Sigmoid colon (tissue), 7 donors: Measurements from ENCODE around the gene HIVEP3. TPM values are rescaled to one million over a fixed set of nuclear protein-coding genes. Genes with fewer than 3 reads are reported as not detected.

Source experiments
- DNase-seq: peaks from one replicate; pipeline ENCODE4 v3.0.0-alpha.2; 2019
- H3K27ac ChIP-seq, 4 donors: fragments of 200-600 bp; sonication (generic); one replicate each; pipeline ENCODE4 v1.5.1; 2016 to 2019; ENCODE audit warnings: mild to moderate bottlenecking in 1 of 4
- H3K27me3 ChIP-seq, 3 donors: fragments of 200-600 bp; sonication (generic); one replicate each; pipeline ENCODE4 v1.5.1; 2019; ENCODE audit warnings: mild to moderate bottlenecking in 1 of 3
- H3K36me3 ChIP-seq, 4 donors: fragments of 200-600 bp; sonication (generic); one replicate each; pipeline ENCODE4 v1.5.1; 2016 to 2019
- H3K4me1 ChIP-seq, 4 donors: fragments of 200-600 bp; sonication (generic); one replicate each; pipeline ENCODE4 v1.5.1; 2017 to 2019
- H3K4me3 ChIP-seq, 4 donors: fragments of 200-600 bp; sonication (generic); one replicate each; pipeline ENCODE4 v1.5.1; 2017 to 2019; ENCODE audit warnings: mild to moderate bottlenecking in 2 of 4, moderate library complexity in 1 of 4
- H3K9me3 ChIP-seq, 4 donors: fragments of 200-600 bp in 3 of 4; sonication (generic) in 3 of 4; one replicate each; pipeline versions ENCODE4 v1.5.1 to v1.6.1; 2013 to 2019
- EP300 ChIP-seq, 4 donors: sonication (generic); formaldehyde crosslinking; IDR thresholded peaks; one replicate each; pipeline ENCODE4 v1.6.1; 2017; ENCODE audit warnings: antibody characterized with exemption in 4 of 4
- POLR2A ChIP-seq, 2 donors: fragments of 450-650 bp; IDR thresholded peaks; one replicate each; pipeline ENCODE4 v1.6.1; 2016; ENCODE audit warnings: antibody characterized with exemption in 2 of 2, mild to moderate bottlenecking in 2 of 2, moderate library complexity in 2 of 2
- POLR2AphosphoS5 ChIP-seq, 4 donors: sonication (generic); formaldehyde crosslinking; IDR thresholded peaks; one replicate each; pipeline ENCODE4 v1.6.1; 2017; ENCODE audit warnings: antibody characterized with exemption in 4 of 4
- WGBS, 2 donors: extraction: QIAGEN DNeasy Blood & Tissue Kit; methylation state at CpG; one replicate each; pipeline ENCODE4 v1.1.7; 2013; 5-methylcytosine and 5-hydroxymethylcytosine counted together
- intact Hi-C: fragments of 100-400 bp; cut with DNase I; formaldehyde crosslinking; loops from one replicate; pipeline ENCODE4 v1.15.1; 2023
- polyA plus RNA-seq, 3 donors: library from polyadenylated mRNA; stranded (reverse); fragments of 200-250 nt; gene quantifications; one replicate each; pipeline ENCODE4 v1.2.3, GENCODE V29; 2013
- total RNA-seq, 4 donors: library from RNA; depleted of rRNA; stranded (reverse); fragments of >200 nt; gene quantifications; one replicate each; pipeline ENCODE4 v1.1.0, GENCODE V29; 2016
- TF ChIP-seq, protein P1 (sequence below), 4 experiments: fragments of 450-650 bp in 3 of 4; fragments of 200-600 bp in 1 of 4; IDR thresholded peaks; one replicate each; pipeline ENCODE4 v1.5.1; 2016 to 2019; ENCODE audit warnings: antibody characterized with exemption in 4 of 4, mild to moderate bottlenecking in 3 of 4, moderate library complexity in 2 of 4
- donor health status: healthy with polysubstance abuse.
- donor health status: Bipolar disorder and iron deficiency.
- donor health status: healthy.

HIVEP3 gene
- total and polyA plus RNA-seq, 7 donors, result 1.4 to 7.8 (median 3.2) TPM

DNA sequence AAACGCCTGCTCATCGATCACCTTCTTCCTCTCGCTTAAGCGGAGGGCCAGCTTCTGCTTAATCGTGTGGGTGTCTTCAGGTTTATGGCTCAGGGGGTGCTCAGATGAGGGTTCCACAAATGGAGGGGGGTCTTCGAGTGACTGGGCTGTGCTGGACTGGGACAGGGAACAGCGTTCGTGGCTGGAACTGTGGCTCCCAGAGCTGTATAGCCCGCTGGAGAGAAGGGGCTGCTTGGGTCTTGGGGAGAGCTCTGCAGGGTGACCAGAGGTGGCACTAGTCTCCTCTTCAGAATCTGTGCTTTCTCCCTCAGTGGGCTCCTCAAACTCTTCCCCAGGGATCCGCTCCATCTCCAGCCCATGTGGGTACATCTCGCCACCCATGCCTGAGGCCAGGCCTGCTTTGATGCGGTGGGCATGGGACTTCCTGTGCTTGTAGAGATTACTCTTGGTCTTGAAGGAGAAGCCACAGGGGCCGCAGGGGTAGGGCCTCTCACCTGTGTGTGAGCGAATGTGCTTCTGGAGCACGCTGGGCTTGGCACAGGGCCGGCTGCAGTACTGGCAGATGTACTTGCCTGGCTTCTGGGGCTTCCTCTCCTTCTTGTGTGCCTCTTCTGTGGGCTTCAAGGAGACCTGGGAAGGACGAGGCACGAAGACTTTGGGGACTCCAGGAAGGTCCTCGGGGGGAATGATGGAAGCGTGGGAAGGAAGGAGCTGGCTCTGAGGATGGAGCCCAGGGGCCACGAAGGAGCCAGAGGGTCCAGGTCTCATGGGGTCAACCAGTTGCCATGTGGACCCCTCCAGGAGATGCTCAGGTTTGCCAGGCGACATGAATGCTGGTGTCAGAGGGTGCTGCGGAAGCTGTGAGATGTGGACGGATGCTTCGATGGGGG lies 334.8 kb downstream of the HIVEP3 start:
- H3K9me3 ChIP-seq, result no peaks in the 10 kb centered on the region

DNA sequence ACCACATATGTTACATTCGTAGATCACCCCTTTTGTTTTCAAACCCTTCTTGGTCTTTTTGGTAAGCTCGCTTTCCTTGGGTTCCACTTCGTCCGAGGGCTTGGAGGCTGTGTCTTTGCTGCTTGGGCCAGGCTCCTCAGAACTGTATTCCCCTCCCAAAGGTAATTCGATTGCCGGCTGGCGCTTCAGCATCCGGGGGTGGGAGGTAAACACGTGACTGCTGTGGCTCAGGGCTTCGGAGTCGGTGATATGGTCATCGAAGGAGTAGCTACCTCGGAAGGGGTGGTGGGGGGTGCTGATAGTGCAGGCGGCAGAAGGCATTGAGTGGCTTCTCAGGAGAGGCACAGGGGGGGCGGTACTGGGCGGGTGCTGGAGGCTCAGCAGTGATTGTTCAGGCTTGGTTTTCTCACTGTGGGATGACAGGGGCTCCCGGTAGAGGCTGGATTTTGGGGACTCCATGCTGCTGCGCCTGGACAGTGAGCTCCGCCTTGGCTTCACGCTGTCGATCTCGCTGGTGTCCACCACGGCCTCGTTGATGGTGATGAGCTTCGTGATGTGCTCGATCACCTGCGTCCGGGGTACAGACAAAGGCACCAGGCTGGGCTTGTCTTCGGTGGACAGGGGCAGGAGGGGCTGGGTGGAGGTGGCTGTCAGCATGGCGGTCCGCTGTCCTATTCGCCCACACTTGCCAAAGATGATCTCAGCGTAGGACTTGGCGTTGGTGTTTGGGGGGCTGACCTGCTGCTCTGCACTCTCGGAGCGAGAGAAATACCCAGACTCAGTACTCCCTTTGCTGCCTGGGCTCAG lies 335.7 kb downstream of the HIVEP3 start:
- intact Hi-C loops, result no loop called here
- Histone ChIP-seq H3K27me3 (no peaks in the 10 kb centered on the region), H3K36me3 (no peaks in the 10 kb centered on the region), H3K27ac (no peak overlapping the region), H3K4me1 (no peaks in the 10 kb centered on the region), H3K4me3 (no peak overlapping the region), H3K9me3 (no peaks in the 10 kb centered on the region)
- DNase-seq, result no peak
- TF ChIP-seq POLR2A (IDR thresholded peaks at IDR 0.05) (no peak), EP300 (IDR thresholded peaks at IDR 0.05) (no peak), POLR2AphosphoS5 (IDR thresholded peaks at IDR 0.05) (no peak)
- TF ChIP-seq, protein P1, sequence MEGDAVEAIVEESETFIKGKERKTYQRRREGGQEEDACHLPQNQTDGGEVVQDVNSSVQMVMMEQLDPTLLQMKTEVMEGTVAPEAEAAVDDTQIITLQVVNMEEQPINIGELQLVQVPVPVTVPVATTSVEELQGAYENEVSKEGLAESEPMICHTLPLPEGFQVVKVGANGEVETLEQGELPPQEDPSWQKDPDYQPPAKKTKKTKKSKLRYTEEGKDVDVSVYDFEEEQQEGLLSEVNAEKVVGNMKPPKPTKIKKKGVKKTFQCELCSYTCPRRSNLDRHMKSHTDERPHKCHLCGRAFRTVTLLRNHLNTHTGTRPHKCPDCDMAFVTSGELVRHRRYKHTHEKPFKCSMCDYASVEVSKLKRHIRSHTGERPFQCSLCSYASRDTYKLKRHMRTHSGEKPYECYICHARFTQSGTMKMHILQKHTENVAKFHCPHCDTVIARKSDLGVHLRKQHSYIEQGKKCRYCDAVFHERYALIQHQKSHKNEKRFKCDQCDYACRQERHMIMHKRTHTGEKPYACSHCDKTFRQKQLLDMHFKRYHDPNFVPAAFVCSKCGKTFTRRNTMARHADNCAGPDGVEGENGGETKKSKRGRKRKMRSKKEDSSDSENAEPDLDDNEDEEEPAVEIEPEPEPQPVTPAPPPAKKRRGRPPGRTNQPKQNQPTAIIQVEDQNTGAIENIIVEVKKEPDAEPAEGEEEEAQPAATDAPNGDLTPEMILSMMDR (IDR thresholded peaks at IDR 0.05), result no peak
- 90 to 93% methylated on average over 36 of the region's 36 CpGs for WGBS, 2 donors

More for the DNA sequence above, 334.8 kb downstream of the HIVEP3 start:
- no peak overlapping the region for H3K27ac ChIP-seq
- H3K36me3 ChIP-seq, result no peaks in the 10 kb centered on the region
- TF ChIP-seq EP300 (IDR thresholded peaks at IDR 0.05) (no peak), POLR2A (IDR thresholded peaks at IDR 0.05) (no peak), POLR2AphosphoS5 (IDR thresholded peaks at IDR 0.05) (no peak)
- TF ChIP-seq, protein P1 (IDR thresholded peaks at IDR 0.05), result no peak
- intact Hi-C loops, result no loop called here
- WGBS, 2 donors, result 93 to 94% methylated on average over 25 of the region's 25 CpGs
- H3K4me1 ChIP-seq, result no peaks in the 10 kb centered on the region
- no peak for DNase-seq
- no peak overlapping the region for H3K4me3 ChIP-seq
- H3K27me3 ChIP-seq, result no peaks in the 10 kb centered on the region

DNA sequence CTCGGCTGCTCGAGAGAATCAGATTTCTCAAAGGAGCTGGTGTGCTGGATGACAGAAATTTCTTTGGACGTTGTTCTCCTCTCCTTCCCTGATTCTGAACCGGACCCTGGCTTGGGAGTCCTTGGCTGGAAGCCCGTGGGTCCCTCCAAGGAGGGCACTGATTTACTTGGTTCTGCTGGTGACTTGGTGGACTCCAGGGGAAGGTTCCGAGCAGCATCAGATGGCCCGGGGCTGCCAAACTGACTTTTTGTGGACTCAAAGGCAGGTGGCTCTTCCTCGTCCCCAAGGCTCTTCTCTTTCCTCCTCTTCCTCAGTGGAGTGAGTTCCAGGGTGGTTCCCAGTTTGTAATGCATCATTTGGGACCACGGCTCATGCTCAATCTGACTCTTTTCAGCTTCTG lies 336.4 kb downstream of the HIVEP3 start:
- no peaks in the 10 kb centered on the region for H3K36me3 ChIP-seq
- DNase-seq, result no peak
- H3K27me3 ChIP-seq, result no peaks in the 10 kb centered on the region
- no peak overlapping the region for H3K4me3 ChIP-seq
- 88 to 92% methylated on average over 9 of the region's 9 CpGs for WGBS, 2 donors
- intact Hi-C loops, result no loop called here
- H3K9me3 ChIP-seq, result no peaks in the 10 kb centered on the region
- no peaks in the 10 kb centered on the region for H3K4me1 ChIP-seq
- TF ChIP-seq EP300 (IDR thresholded peaks at IDR 0.05) (no peak), POLR2A (IDR thresholded peaks at IDR 0.05) (no peak), POLR2AphosphoS5 (IDR thresholded peaks at IDR 0.05) (no peak)
- TF ChIP-seq, protein P1 (IDR thresholded peaks at IDR 0.05), result no peak
- H3K27ac ChIP-seq, result no peak overlapping the region

DNA sequence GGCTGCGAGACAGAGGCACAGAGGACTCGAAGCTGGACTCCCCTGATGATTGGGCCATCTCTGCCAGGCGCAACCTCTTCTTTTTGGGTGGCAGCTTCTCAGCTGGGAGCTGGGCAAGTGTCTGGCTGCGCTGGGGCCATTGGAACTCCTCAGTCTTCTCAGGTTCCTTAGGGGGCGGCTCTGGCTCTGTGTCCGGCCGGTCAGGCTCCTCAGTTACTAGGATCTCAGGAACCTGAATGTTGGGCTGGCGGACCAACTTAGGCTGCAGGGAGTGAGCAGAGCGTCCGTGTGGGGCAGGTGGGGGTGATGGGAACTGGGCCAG lies 336.8 kb downstream of the HIVEP3 start:
- H3K27me3 ChIP-seq, result no peaks in the 10 kb centered on the region
- WGBS, 2 donors, result 95 to 96% methylated on average over 10 of the region's 10 CpGs
- no peaks in the 10 kb centered on the region for H3K9me3 ChIP-seq
- TF ChIP-seq POLR2A (IDR thresholded peaks at IDR 0.05), result no peak
- TF ChIP-seq, protein P1 (IDR thresholded peaks at IDR 0.05), result no peak
- TF ChIP-seq EP300 (IDR thresholded peaks at IDR 0.05), result no peak
- no peaks in the 10 kb centered on the region for H3K36me3 ChIP-seq
- H3K27ac ChIP-seq, result no peak overlapping the region
- no peaks in the 10 kb centered on the region for H3K4me1 ChIP-seq
- no peak for DNase-seq
- no peak overlapping the region for H3K4me3 ChIP-seq
- intact Hi-C loops, result no loop called here
